Measurements from ENCODE around the gene PTGFR.

DNA sequence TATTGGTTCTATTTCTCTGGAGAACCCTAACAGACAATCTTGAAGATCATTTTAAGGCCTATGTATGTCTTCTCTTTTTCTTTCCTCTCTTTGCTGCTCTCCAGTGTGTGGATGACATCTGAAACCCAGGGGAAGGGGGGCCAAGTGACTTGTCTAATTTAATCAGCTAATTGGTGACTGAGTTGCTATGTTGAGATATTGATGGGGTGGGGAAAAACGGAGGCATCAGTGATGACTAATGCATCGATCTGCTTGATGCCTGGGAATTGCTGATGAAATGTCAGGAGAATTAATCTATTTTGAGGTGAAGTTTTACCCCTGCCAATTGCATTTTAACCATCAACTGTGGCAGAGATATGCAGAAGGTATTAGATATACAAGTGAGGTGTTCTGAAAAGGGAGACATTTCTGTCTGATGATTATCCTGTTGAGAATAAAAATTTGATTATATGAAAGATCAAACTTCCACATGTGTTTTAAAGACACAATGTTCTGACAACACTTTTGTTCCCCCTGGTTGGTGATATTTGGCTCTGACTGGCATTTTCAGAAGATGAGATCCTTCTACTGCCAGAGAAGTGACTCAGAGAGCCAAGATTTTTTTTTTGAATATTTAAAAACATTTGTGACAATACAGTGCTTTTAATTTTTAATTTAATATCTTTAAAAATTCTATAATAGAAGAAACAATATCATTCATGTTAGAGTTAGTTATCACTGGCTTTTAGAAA, 18.7 kb upstream of the PTGFR start:
- TF ChIP-seq, protein P1, sequence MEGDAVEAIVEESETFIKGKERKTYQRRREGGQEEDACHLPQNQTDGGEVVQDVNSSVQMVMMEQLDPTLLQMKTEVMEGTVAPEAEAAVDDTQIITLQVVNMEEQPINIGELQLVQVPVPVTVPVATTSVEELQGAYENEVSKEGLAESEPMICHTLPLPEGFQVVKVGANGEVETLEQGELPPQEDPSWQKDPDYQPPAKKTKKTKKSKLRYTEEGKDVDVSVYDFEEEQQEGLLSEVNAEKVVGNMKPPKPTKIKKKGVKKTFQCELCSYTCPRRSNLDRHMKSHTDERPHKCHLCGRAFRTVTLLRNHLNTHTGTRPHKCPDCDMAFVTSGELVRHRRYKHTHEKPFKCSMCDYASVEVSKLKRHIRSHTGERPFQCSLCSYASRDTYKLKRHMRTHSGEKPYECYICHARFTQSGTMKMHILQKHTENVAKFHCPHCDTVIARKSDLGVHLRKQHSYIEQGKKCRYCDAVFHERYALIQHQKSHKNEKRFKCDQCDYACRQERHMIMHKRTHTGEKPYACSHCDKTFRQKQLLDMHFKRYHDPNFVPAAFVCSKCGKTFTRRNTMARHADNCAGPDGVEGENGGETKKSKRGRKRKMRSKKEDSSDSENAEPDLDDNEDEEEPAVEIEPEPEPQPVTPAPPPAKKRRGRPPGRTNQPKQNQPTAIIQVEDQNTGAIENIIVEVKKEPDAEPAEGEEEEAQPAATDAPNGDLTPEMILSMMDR (IDR thresholded peaks at IDR 0.05): no peak
- TF ChIP-seq POLR2A (IDR thresholded peaks at IDR 0.05): no peak

Measured in uterus (tissue), 2 donors.